HCT116 (cell line): ENCODE measurements around the gene TAF4. TPM values are rescaled to one million over a fixed set of nuclear protein-coding genes. Genes with fewer than 3 reads are reported as not detected.

Experiments
- ATAC-seq: fragments of 200-7000 bp; cut with Tn5 transposase; 2 replicates; pipeline ENCODE4 v1.9.1; 2020; ENCODE audit warnings: mild to moderate bottlenecking, moderate library complexity
- BruUV-seq: library from RNA; stranded (reverse); fragments of 400-500 nt; replicated peaks from 2 replicates; lab custom pipeline; 2021; lab: Mats Ljungman, UMichigan
- CTCF ChIA-PET: fragments of 300-600 bp; sonication (Branson Sonifier 250); formaldehyde crosslinking; loops from one replicate; lab custom pipeline; 2021; ENCODE audit warnings: antibody characterized with exemption; lab: Charles Lee
- POLR2A ChIA-PET: fragments of 300-600, 350-600 bp; sonication (Branson Sonifier 250); formaldehyde crosslinking; loops from one replicate; lab custom pipeline; 2021; ENCODE audit warnings: antibody characterized with exemption; lab: Charles Lee
- RAD21 ChIA-PET, 2 experiments: fragments of 300-600 bp; sonication (Branson Sonifier 250); formaldehyde crosslinking; loops; one replicate each; lab custom pipeline; 2023; ENCODE audit warnings: low total read pairs in 2 of 2; ENCODE audit not compliant: uncharacterized antibody in 2 of 2, unreplicated experiment in 2 of 2, low non-redundant PET in 1 of 2; lab: Charles Lee
- DNase-seq: peaks from one replicate; pipeline ENCODE4 v3.0.0-alpha.2; 2010; ENCODE audit warnings: low read depth, low spot score
- H2AFZ ChIP-seq: fragments of 200-600 bp; shearing (Covaris generic), sonication (generic); 2 replicates; pipeline ENCODE4 v1.6.1; 2017; ENCODE audit warnings: low read depth, mixed run types, mixed read lengths, antibody characterized with exemption, low read length; ENCODE audit not compliant: poor library complexity, severe bottlenecking
- H3K27ac ChIP-seq: 2 replicates; pipeline ENCODE4 v1.5.1; 2012; ENCODE audit warnings: low read depth, low read length
- H3K27me3 ChIP-seq: fragments of 200-600 bp; sonication (generic); 2 replicates; pipeline ENCODE4 v1.6.1; 2016; ENCODE audit warnings: mixed run types, low read length, mixed read lengths; ENCODE audit not compliant: insufficient read depth
- H3K36me3 ChIP-seq, 2 experiments: fragments of 200-500 bp in 1 of 2; fragments of 200-600 bp in 1 of 2; sonication (Bioruptor generic) in 1 of 2; sonication (generic) in 1 of 2; 2 replicates each; pipeline versions ENCODE4 v1.5.1 to v1.6.1; 2014 to 2016; ENCODE audit warnings: low read length in 2 of 2, inconsistent platforms in 1 of 2, mixed read lengths in 1 of 2, mixed run types in 1 of 2; ENCODE audit not compliant: insufficient read depth in 2 of 2, control insufficient read depth in 1 of 2
- H3K4me1 ChIP-seq, 2 experiments: fragments of 200-600 bp in 1 of 2; sonication (generic) in 1 of 2; 2 replicates each; pipeline versions ENCODE4 v1.5.1 to v1.6.1; 2012 to 2017; ENCODE audit warnings: low read length in 2 of 2, inconsistent platforms in 1 of 2, mild to moderate bottlenecking in 1 of 2, mixed read lengths in 1 of 2, mixed run types in 1 of 2, moderate library complexity in 1 of 2; ENCODE audit not compliant: insufficient read depth in 2 of 2, control insufficient read depth in 1 of 2
- H3K4me2 ChIP-seq: fragments of 200-600 bp; sonication (generic); 2 replicates; pipeline ENCODE4 v1.6.1; 2017; ENCODE audit warnings: mixed run types, low read length, mixed read lengths
- H3K4me3 ChIP-seq, 2 experiments: fragments of 200-600 bp in 1 of 2; sonication (generic) in 1 of 2; replicated peaks in 1 of 2; 2 replicates each; pipeline ENCODE4 v1.5.1; 2011 to 2016; ENCODE audit warnings: low read length in 2 of 2, control low read depth in 1 of 2, low read depth in 1 of 2, mild to moderate bottlenecking in 1 of 2, mixed read lengths in 1 of 2, mixed run types in 1 of 2
- H3K79me2 ChIP-seq: fragments of 200-600 bp; sonication (generic); 2 replicates; pipeline ENCODE4 v1.6.1; 2017; ENCODE audit warnings: mild to moderate bottlenecking, mixed run types, low read length, moderate library complexity, mixed read lengths; ENCODE audit not compliant: insufficient read depth
- H3K9ac ChIP-seq: fragments of 200-600 bp; sonication (generic); 2 replicates; pipeline ENCODE4 v1.6.1; 2016; ENCODE audit warnings: low read length, mixed read lengths
- H3K9me2 ChIP-seq: fragments of 200-600 bp; sonication (generic), shearing (Covaris generic); 2 replicates; pipeline ENCODE4 v1.6.1; 2017; ENCODE audit warnings: mixed run types, mild to moderate bottlenecking, moderate library complexity; ENCODE audit not compliant: insufficient read depth
- H3K9me3 ChIP-seq, 2 experiments: fragments of 200-500 bp in 1 of 2; fragments of 200-600 bp in 1 of 2; sonication (Bioruptor generic) in 1 of 2; sonication (generic) in 1 of 2; 2 replicates each; pipeline ENCODE4 v1.6.1; 2014 to 2017; ENCODE audit warnings: low read length in 2 of 2, mixed read lengths in 2 of 2, inconsistent platforms in 1 of 2, low read depth in 1 of 2, mild to moderate bottlenecking in 1 of 2, mixed run types in 1 of 2, moderate library complexity in 1 of 2; ENCODE audit not compliant: control insufficient read depth in 1 of 2, insufficient read depth in 1 of 2
- H4K20me1 ChIP-seq: fragments of 200-600 bp; sonication (generic), shearing (Covaris generic); 2 replicates; pipeline ENCODE4 v1.6.1; 2017; ENCODE audit warnings: mixed run types, mild to moderate bottlenecking, moderate library complexity; ENCODE audit not compliant: insufficient read depth
- CTCF ChIP-seq, 3 experiments: fragments of 200-600 bp in 1 of 3; sonication (generic) in 1 of 3; IDR thresholded peaks in 2 of 3; conservative IDR thresholded peaks in 1 of 3; 2 replicates each; pipeline ENCODE4 v1.5.1; 2012 to 2017; ENCODE audit warnings: low read depth in 2 of 3, low read length in 2 of 3, antibody characterized with exemption in 1 of 3, borderline replicate concordance in 1 of 3, control low read depth in 1 of 3, mild to moderate bottlenecking in 1 of 3, mixed read lengths in 1 of 3, mixed run types in 1 of 3, moderate library complexity in 1 of 3; ENCODE audit not compliant: insufficient read depth in 1 of 3
- SIN3A ChIP-seq: IDR thresholded peaks from 2 replicates; pipeline ENCODE4 v1.6.1; 2012; ENCODE audit warnings: low read depth
- ZFX ChIP-seq: fragments of 450-650 bp; IDR thresholded peaks from 2 replicates; pipeline ENCODE4 v1.6.1; 2017
- ZNF274 ChIP-seq: fragments of 200-500 bp; sonication (Bioruptor generic); IDR thresholded peaks from 2 replicates; pipeline ENCODE4 v1.6.1; 2014; ENCODE audit warnings: mild to moderate bottlenecking, low read depth, low read length, inconsistent platforms
- intact Hi-C: fragments of 100-400 bp; cut with micrococcal nuclease; formaldehyde crosslinking; loops from 2 replicates; pipeline ENCODE4 v1.10.0; 2022
- total RNA-seq: library from RNA; stranded (reverse); gene quantifications from one replicate; pipeline ENCODE4 v1.2.1, GENCODE V29; 2021; ENCODE audit not compliant: unreplicated experiment
- TF ChIP-seq, protein P1 (sequence below): IDR thresholded peaks from 2 replicates; pipeline ENCODE4 v1.6.1; 2012

TAF4 gene
- total RNA-seq, 1 experiment from 2014 or later, result 26.8 TPM

- peak in 1 of 3 experiments; percentile 6; a peak in 1 of 6 replicates for TF ChIP-seq CTCF (IDR thresholded peaks at IDR 0.05 in 2 of 3, conservative IDR thresholded peaks at IDR 0.05 in 1 of 3; ENCODE audit: borderline replicate concordance in 1 of 3, insufficient read depth in 1 of 3, low read depth in 2 of 3, low read length in 2 of 3)
- TF ChIP-seq SIN3A, result no peak
- TF ChIP-seq, protein P1, sequence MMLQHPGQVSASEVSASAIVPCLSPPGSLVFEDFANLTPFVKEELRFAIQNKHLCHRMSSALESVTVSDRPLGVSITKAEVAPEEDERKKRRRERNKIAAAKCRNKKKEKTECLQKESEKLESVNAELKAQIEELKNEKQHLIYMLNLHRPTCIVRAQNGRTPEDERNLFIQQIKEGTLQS, result no peak
- TF ChIP-seq ZFX, result no peak
- TF ChIP-seq ZNF274, result no peak
- no peaks in the 10 kb centered on the region for H3K36me3 ChIP-seq
- no peak overlapping the region for H2AFZ ChIP-seq
- no TSS peak for BruUV-seq
- H3K4me3 ChIP-seq, result no peak overlapping the region
- no peak overlapping the region for H3K27ac ChIP-seq
- no peaks in the 10 kb centered on the region for H3K9me2 ChIP-seq
- DNase-seq (no peak), ATAC-seq (peak; percentile 41)
- no peaks in the 10 kb centered on the region for H4K20me1 ChIP-seq
- intact Hi-C loops, result no loop called here
- no peaks in the 10 kb centered on the region for H3K9me3 ChIP-seq
- H3K79me2 ChIP-seq, result no peaks in the 10 kb centered on the region
- CTCF ChIA-PET, result no interaction called here
- no peak overlapping the region for H3K9ac ChIP-seq
- no peaks in the 10 kb centered on the region for H3K27me3 ChIP-seq
- no peaks in the 10 kb centered on the region for H3K4me1 ChIP-seq
- RAD21 ChIA-PET, result no interaction called here
- POLR2A ChIA-PET, result no interaction called here
- H3K4me2 ChIP-seq, result no peak overlapping the region
These were observed 99.8 kb downstream of the TAF4 start for GRCh38 chr20:61965606-61966491.
